Limb (tissue), 2 donors: ENCODE measurements around the gene SLC39A1.
A peak's percentile ranks its signal among the peaks of the same experiment; 100 is the strongest.
"Not testable (repeated sequence)": the region's sequence is repeated elsewhere in the genome, so short reads cannot be mapped to it uniquely, and the experiment has no call there.

Experiments used
- DNase-seq, 2 donors: peaks; one replicate each; pipeline ENCODE4 v3.0.0-alpha.2; 2016; ENCODE audit errors: extremely low spot score in 2 of 2

Gene SLC39A1

GRCh38 chr1:153963030-153963849 is at the start of gene SLC39A1:
SLC39A1 (minus strand) TSS chr1:153963537; CDS start chr1:153962715, 822 bp downstream.
- DNase-seq: peak; percentile 98 to 100

GRCh38 chr1:154012543-154012942 is 49.2 kb upstream of the SLC39A1 start:
- DNase-seq: not testable (repeated sequence)

- DNase-seq: no peak
Measured at GRCh38 chr1:154012129-154012528, 48.8 kb upstream of the SLC39A1 start.

GRCh38 chr1:154006136-154006535 is 42.8 kb upstream of the SLC39A1 start:
- DNase-seq: no peak

GRCh38 chr1:154000420-154000819 is 37.1 kb upstream of the SLC39A1 start:
- DNase-seq: no peak

- DNase-seq: not testable (repeated sequence)
Measured at GRCh38 chr1:153996882-153997281, 33.5 kb upstream of the SLC39A1 start.

GRCh38 chr1:153995640-153996039 is 32.3 kb upstream of the SLC39A1 start:
- no peak for DNase-seq

GRCh38 chr1:153995202-153995601 is 31.9 kb upstream of the SLC39A1 start:
- no peak for DNase-seq

- no peak for DNase-seq
Measured at GRCh38 chr1:153991806-153992205, 28.5 kb upstream of the SLC39A1 start.

GRCh38 chr1:153991151-153991630 is 27.9 kb upstream of the SLC39A1 start:
- DNase-seq: no peak

- peak; percentile 92 to 100 for DNase-seq
Measured at GRCh38 chr1:153990468-153991150, 27.3 kb upstream of the SLC39A1 start, which contains the start of gene RPS27. RPS27 (plus strand) TSS chr1:153990762; CDS start chr1:153990797, 35 bp downstream.

- no peak for DNase-seq
Measured at GRCh38 chr1:153987621-153988020, 24.3 kb upstream of the SLC39A1 start.

GRCh38 chr1:153985941-153986761 is 22.8 kb upstream of the SLC39A1 start, which contains the start of gene RAB13:
RAB13 (minus strand) TSS chr1:153986339; CDS start chr1:153986236, 103 bp downstream.
- DNase-seq: peak; percentile 81 to 90

- DNase-seq: peak in 1 of 2 donors; percentile 43
Measured at GRCh38 chr1:153985341-153985912, 22.1 kb upstream of the SLC39A1 start.

- DNase-seq: no peak
Measured at GRCh38 chr1:153984123-153984894, 21.0 kb upstream of the SLC39A1 start.

- not testable (repeated sequence) for DNase-seq
Measured at GRCh38 chr1:153981735-153982134, 18.4 kb upstream of the SLC39A1 start.

GRCh38 chr1:153979091-153979490 is 15.8 kb upstream of the SLC39A1 start:
- DNase-seq: not testable (repeated sequence)

- DNase-seq: no peak
Measured at GRCh38 chr1:153978274-153978909, 15.1 kb upstream of the SLC39A1 start.
